ENCODE data around the gene TULP1.

- TF ChIP-seq TCF12 (IDR thresholded peaks at IDR 0.05; ENCODE audit: low read depth) (no peak), EP300 (IDR thresholded peaks at IDR 0.05; ENCODE audit: borderline replicate concordance) (no peak), NFIC (IDR thresholded peaks at IDR 0.05) (no peak), RAD21 (IDR thresholded peaks at IDR 0.05; ENCODE audit: low read depth) (no peak)
Measured at GRCh38 chr6:35493307-35493983, 19.3 kb downstream of the TULP1 start.

Data from Ishikawa (cell line).